ENCODE results near the gene AATF.

Gene AATF

DNA sequence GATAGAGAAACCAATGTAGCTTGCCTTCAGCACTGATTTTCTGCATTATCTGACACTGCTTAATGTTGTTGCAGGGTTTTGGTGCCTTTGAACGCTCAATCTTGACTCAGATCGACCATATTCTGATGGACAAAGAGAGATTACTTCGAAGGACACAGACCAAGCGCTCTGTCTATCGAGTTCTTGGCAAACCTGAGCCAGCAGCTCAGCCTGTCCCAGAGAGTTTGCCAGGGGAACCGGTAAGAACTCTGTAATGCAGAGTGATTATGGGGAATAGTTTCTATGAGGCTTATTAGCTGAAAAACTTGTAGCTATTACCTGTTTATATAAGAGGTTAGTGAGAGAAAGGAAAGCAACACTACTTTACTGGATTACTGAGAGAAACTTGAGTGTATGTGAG, 40.4 kb downstream of the AATF start:
- no peaks in the 10 kb centered on the region for H3K4me1 ChIP-seq (ENCODE audit: insufficient read depth, poor library complexity, severe bottlenecking)
- peaks cover 73% of the 10 kb centered on the region for H3K36me3 ChIP-seq (ENCODE audit: low read depth)
- no peak overlapping the region for H3K4me3 ChIP-seq (ENCODE audit: severe bottlenecking)
- no peaks in the 10 kb centered on the region for H3K27me3 ChIP-seq (ENCODE audit: insufficient read depth, poor library complexity, severe bottlenecking)
- H3K27ac ChIP-seq (ENCODE audit: poor library complexity, severe bottlenecking) = no peak overlapping the region
- no peaks in the 10 kb centered on the region for H3K9me3 ChIP-seq (ENCODE audit: severe bottlenecking)
- DNase-seq (ENCODE audit: low spot score) = no peak
- TF ChIP-seq, protein P1, sequence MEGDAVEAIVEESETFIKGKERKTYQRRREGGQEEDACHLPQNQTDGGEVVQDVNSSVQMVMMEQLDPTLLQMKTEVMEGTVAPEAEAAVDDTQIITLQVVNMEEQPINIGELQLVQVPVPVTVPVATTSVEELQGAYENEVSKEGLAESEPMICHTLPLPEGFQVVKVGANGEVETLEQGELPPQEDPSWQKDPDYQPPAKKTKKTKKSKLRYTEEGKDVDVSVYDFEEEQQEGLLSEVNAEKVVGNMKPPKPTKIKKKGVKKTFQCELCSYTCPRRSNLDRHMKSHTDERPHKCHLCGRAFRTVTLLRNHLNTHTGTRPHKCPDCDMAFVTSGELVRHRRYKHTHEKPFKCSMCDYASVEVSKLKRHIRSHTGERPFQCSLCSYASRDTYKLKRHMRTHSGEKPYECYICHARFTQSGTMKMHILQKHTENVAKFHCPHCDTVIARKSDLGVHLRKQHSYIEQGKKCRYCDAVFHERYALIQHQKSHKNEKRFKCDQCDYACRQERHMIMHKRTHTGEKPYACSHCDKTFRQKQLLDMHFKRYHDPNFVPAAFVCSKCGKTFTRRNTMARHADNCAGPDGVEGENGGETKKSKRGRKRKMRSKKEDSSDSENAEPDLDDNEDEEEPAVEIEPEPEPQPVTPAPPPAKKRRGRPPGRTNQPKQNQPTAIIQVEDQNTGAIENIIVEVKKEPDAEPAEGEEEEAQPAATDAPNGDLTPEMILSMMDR (IDR thresholded peaks at IDR 0.05; ENCODE audit: poor library complexity, severe bottlenecking) = no peak
- no peak for ATAC-seq (ENCODE audit: low read depth)

DNA sequence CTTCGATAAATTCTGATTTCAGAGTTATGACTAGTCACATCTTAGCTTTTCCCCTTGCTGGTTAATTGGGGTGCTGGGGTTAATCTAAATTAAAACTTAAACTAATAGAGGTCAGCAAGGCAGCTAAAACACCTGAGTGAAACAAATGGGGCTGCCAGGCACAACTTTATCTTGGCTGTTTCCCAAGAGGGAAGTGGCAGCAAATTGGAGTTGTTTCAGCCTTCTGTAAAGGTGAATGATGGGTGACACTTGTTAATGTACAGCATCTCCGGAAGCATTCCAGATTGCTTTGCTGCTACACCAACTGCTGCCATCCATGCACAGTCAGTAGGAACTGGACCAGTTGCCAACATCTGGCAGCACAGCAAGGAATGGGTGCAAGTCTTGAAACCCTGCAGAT, 43.9 kb downstream of the AATF start:
- no peak for ATAC-seq (ENCODE audit: low read depth)
- H3K36me3 ChIP-seq (ENCODE audit: low read depth) = peaks cover 94% of the 10 kb centered on the region

DNA sequence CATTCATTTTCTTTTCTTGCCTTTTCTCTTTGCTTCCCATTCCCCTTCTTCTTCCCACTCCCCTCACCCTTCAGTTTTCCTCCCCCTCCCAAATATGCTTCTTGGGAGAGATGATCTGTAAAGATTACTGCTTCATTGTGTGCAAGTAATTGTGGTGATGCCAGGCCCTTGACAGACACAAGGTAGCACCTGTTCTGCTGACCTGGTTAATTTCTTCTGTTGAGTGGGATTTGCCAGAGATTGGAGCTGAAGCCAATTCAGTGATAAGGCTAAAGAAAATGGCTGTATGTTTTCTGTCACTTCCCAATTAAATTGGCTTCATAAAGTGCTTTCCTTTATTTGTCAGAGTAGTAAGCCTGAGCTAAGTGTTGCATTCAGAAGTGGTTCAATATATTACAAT, 44.5 kb downstream of the AATF start:
- peaks cover 92% of the 10 kb centered on the region for H3K36me3 ChIP-seq (ENCODE audit: low read depth)
- DNase-seq (ENCODE audit: low spot score) = no peak

More for the DNA sequence above, 43.9 kb downstream of the AATF start:
- H3K27ac ChIP-seq (ENCODE audit: poor library complexity, severe bottlenecking) = no peak overlapping the region
- TF ChIP-seq, protein P1 (IDR thresholded peaks at IDR 0.05; ENCODE audit: poor library complexity, severe bottlenecking) = no peak
- no peak for DNase-seq (ENCODE audit: low spot score)
- H3K4me1 ChIP-seq (ENCODE audit: insufficient read depth, poor library complexity, severe bottlenecking) = no peaks in the 10 kb centered on the region
- no peaks in the 10 kb centered on the region for H3K27me3 ChIP-seq (ENCODE audit: insufficient read depth, poor library complexity, severe bottlenecking)
- H3K9me3 ChIP-seq (ENCODE audit: severe bottlenecking) = no peaks in the 10 kb centered on the region
- H3K4me3 ChIP-seq (ENCODE audit: severe bottlenecking) = no peak overlapping the region

DNA sequence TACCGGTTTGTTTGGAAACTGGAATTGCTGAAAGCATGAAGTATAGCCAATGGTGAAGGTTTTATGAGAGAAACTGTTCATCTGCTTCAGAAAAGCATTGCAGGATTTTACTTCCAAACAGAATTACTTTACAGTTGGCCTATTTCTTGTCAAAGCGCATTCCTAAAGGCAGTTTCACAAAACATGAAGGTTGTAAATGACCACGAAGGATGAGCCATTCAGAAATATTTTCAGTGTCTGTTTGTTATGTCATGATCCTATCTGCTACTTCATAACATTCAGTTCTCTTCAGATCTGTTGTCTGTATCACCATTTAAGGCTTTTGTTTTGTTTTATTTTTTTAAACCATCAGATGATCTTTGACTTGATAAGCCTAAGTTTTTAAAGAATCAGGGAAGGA, 45.7 kb downstream of the AATF start:
- no peak for DNase-seq (ENCODE audit: low spot score)
- TF ChIP-seq, protein P1 (IDR thresholded peaks at IDR 0.05; ENCODE audit: poor library complexity, severe bottlenecking) = no peak
- Histone ChIP-seq H3K27me3 (ENCODE audit: insufficient read depth, poor library complexity, severe bottlenecking) (no peaks in the 10 kb centered on the region), H3K9me3 (ENCODE audit: severe bottlenecking) (no peaks in the 10 kb centered on the region), H3K4me1 (ENCODE audit: insufficient read depth, poor library complexity, severe bottlenecking) (no peaks in the 10 kb centered on the region), H3K36me3 (ENCODE audit: low read depth) (peaks cover 80% of the 10 kb centered on the region), H3K4me3 (ENCODE audit: severe bottlenecking) (no peak overlapping the region), H3K27ac (ENCODE audit: poor library complexity, severe bottlenecking) (no peak overlapping the region)
- ATAC-seq (ENCODE audit: low read depth) = no peak

More for the DNA sequence above, 44.5 kb downstream of the AATF start:
- ATAC-seq (ENCODE audit: low read depth) = no peak
- TF ChIP-seq, protein P1 (IDR thresholded peaks at IDR 0.05; ENCODE audit: poor library complexity, severe bottlenecking) = no peak
- H3K27ac ChIP-seq (ENCODE audit: poor library complexity, severe bottlenecking) = no peak overlapping the region
- no peaks in the 10 kb centered on the region for H3K4me1 ChIP-seq (ENCODE audit: insufficient read depth, poor library complexity, severe bottlenecking)
- H3K9me3 ChIP-seq (ENCODE audit: severe bottlenecking) = no peaks in the 10 kb centered on the region
- H3K4me3 ChIP-seq (ENCODE audit: severe bottlenecking) = no peak overlapping the region
- no peaks in the 10 kb centered on the region for H3K27me3 ChIP-seq (ENCODE audit: insufficient read depth, poor library complexity, severe bottlenecking)

DNA sequence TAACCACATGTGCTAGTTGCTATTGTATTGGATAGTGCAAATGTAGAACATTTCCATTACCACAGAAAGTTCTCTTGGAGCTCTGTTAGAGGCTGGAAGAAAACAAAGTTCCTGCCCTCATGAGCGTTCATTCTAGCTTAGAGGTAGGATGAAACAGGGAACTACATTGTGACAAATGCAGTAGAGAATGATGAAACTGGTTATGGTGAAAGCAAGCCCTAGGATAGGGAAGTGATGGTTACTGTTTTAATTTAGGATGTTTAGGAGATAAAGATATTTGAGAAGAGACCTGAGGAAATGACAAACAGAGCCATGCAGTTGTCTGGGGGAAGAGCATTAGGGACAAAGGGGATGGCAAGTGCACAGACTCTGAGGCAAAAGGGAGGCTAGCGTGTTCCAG, 50.7 kb downstream of the AATF start:
- TF ChIP-seq, protein P1 (IDR thresholded peaks at IDR 0.05; ENCODE audit: poor library complexity, severe bottlenecking) = no peak
- H3K27me3 ChIP-seq (ENCODE audit: insufficient read depth, poor library complexity, severe bottlenecking) = no peaks in the 10 kb centered on the region

More for the DNA sequence above, 50.7 kb downstream of the AATF start:
- DNase-seq (ENCODE audit: low spot score) (no peak), ATAC-seq (ENCODE audit: low read depth) (no peak)
- Histone ChIP-seq H3K9me3 (ENCODE audit: severe bottlenecking) (no peaks in the 10 kb centered on the region), H3K27ac (ENCODE audit: poor library complexity, severe bottlenecking) (no peak overlapping the region), H3K36me3 (ENCODE audit: low read depth) (peaks cover 39% of the 10 kb centered on the region), H3K4me1 (ENCODE audit: insufficient read depth, poor library complexity, severe bottlenecking) (no peaks in the 10 kb centered on the region), H3K4me3 (ENCODE audit: severe bottlenecking) (no peak overlapping the region)
